K562 (cell line): ENCODE data around the gene INMT. TPM values are rescaled to one million over a fixed set of nuclear protein-coding genes. Genes with fewer than 3 reads are reported as not detected.

Source experiments
- BRD9 ChIP-seq: fragments of 450-650 bp; IDR thresholded peaks from 2 replicates; pipeline ENCODE4 v1.6.1; 2018; ENCODE audit warnings: low read depth; ENCODE audit not compliant: partially characterized antibody
- CREB1 ChIP-seq, 2 experiments: sonication (generic) in 1 of 2; formaldehyde crosslinking in 1 of 2; IDR thresholded peaks; 2 replicates each; pipeline versions ENCODE4 v1.6.1 to v1.8.0; 2012 to 2022; ENCODE audit warnings: inconsistent platforms in 1 of 2, mild to moderate bottlenecking in 1 of 2, missing genetic modification reagents in 1 of 2, moderate library complexity in 1 of 2
- ESRRB ChIP-seq: fragments of 250-450 bp; sonication (Bioruptor Pico); IDR thresholded peaks from 2 replicates; pipeline ENCODE4 v1.5.0; 2020; ENCODE audit warnings: mild to moderate bottlenecking, moderate library complexity, borderline replicate concordance
- HDAC3 ChIP-seq: fragments of 450-650 bp; IDR thresholded peaks from 2 replicates; pipeline ENCODE4 v1.6.1; 2018; ENCODE audit warnings: borderline replicate concordance, mild to moderate bottlenecking, moderate library complexity; ENCODE audit not compliant: partially characterized antibody
- MCM5 ChIP-seq: fragments of 450-650 bp; IDR thresholded peaks from 2 replicates; pipeline ENCODE4 v1.6.1; 2016; ENCODE audit warnings: low read depth
- PHB ChIP-seq: fragments of 250-450 bp; sonication (Bioruptor Pico); IDR thresholded peaks from 2 replicates; pipeline ENCODE4 v1.5.0; 2021
- RERE ChIP-seq: sonication (generic); formaldehyde crosslinking; IDR thresholded peaks from 2 replicates; pipeline ENCODE4 v1.8.0; 2023; ENCODE audit warnings: missing genetic modification reagents, mild to moderate bottlenecking, borderline replicate concordance
- REST ChIP-seq, 2 experiments: fragments of 450-650 bp; formaldehyde crosslinking in 1 of 2; IDR thresholded peaks; 2 replicates each; pipeline versions ENCODE4 v1.4.0 to v1.6.1; 2014 to 2020; ENCODE audit warnings: mild to moderate bottlenecking in 2 of 2, borderline replicate concordance in 1 of 2, low read depth in 1 of 2
- ZNF12 ChIP-seq: sonication (generic); formaldehyde crosslinking; IDR thresholded peaks from 2 replicates; pipeline ENCODE4 v1.4.0; 2020; ENCODE audit warnings: mild to moderate bottlenecking, missing genetic modification reagents
- ZNF398 ChIP-seq: fragments of 250-450 bp; sonication (Bioruptor Pico); IDR thresholded peaks from 2 replicates; pipeline ENCODE4 v1.8.0; 2021; ENCODE audit warnings: moderate library complexity, mild to moderate bottlenecking, inconsistent platforms
- polyA plus RNA-seq, 8 experiments: library from polyadenylated mRNA; depleted of rRNA in 4 of 8; stranded (reverse) in 5 of 8; unstranded in 3 of 8; fragments of >200 nt; fragmentation: Nextera tagmentation in 2 of 8; fragmentation: Illumina TruSeq in 1 of 8; extraction: Ambion mirVana in 2 of 8; extraction: Trizol in 1 of 8; gene quantifications; 2 replicates each; pipeline versions ENCODE4 v1.2.1 to v1.2.3, GENCODE V29; 2011 to 2014; ENCODE audit warnings: inconsistent platforms in 1 of 8, missing spikeins in 1 of 8
- total RNA-seq, 7 experiments: library from RNA; depleted of rRNA in 6 of 7; stranded (reverse); fragments of >200 nt in 6 of 7; fragmentation: Illumina TruSeq in 2 of 7; extraction: Trizol in 2 of 7; gene quantifications; 2 replicates each; pipeline versions ENCODE4 v1.2.1 to v1.2.3, GENCODE V29; 2011 to 2021; ENCODE audit warnings: low replicate concordance in 1 of 7

The INMT gene
- total and polyA plus RNA-seq, 9 of the 15 experiments (the other 6 are each of a cell fraction or from before 2014, with no cell fraction given) = 0.04 to 0.27 TPM; not detected in 7

GRCh38 chr7:30743371-30744074 lies 8.4 kb upstream of the INMT start (continued):
- TF ChIP-seq REST (IDR thresholded peaks at IDR 0.05; ENCODE audit: borderline replicate concordance) (peak; percentile 91), REST (CRISPR knock-in tag; IDR thresholded peaks at IDR 0.05; ENCODE audit: low read depth) (no peak), HDAC3 (no peak), MCM5 (no peak), CREB1 (IDR thresholded peaks at IDR 0.05) (no peak), CREB1 (CRISPR knock-in tag; IDR thresholded peaks at IDR 0.05) (peak; percentile 8; the same call in 1 of the 2 replicates), ZNF398 (no peak), ZNF12 (CRISPR knock-in tag) (no peak), PHB (CRISPR knock-in tag) (no peak), ESRRB (CRISPR knock-in tag) (no peak), RERE (CRISPR knock-in tag) (no peak), BRD9 (no peak)
